Kidney epithelial cell (primary cell): ENCODE data around the gene VASN. TPM values are rescaled to one million over a fixed set of nuclear protein-coding genes. Genes with fewer than 3 reads are reported as not detected.

Experiments
- DNase-seq: peaks from one replicate; pipeline ENCODE4 v3.0.0-alpha.2; 2010; ENCODE audit warnings: low read depth
- H3K27me3 ChIP-seq: 2 replicates; pipeline ENCODE4 v1.6.0; 2011; ENCODE audit warnings: low read length; ENCODE audit not compliant: control insufficient read depth, insufficient read depth
- H3K36me3 ChIP-seq: 2 replicates; pipeline ENCODE4 v1.5.1; 2011; ENCODE audit warnings: low read length; ENCODE audit not compliant: control insufficient read depth, insufficient read depth
- H3K4me3 ChIP-seq: 2 replicates; pipeline ENCODE4 v1.5.1; 2011; ENCODE audit warnings: low read depth, mild to moderate bottlenecking, control low read depth, low read length
- CTCF ChIP-seq: IDR thresholded peaks from 2 replicates; pipeline ENCODE4 v1.5.1; 2011; ENCODE audit warnings: mild to moderate bottlenecking, moderate library complexity, low read length, control low read depth, inconsistent platforms; ENCODE audit not compliant: insufficient read depth, poor library complexity, severe bottlenecking
- total RNA-seq: library from RNA; depleted of rRNA; stranded (reverse); fragments of >200 nt; gene quantifications from 2 replicates; pipeline ENCODE4 v1.2.3, GENCODE V29; 2015

VASN gene
- total RNA-seq, 1 donor from 2014 or later = 60.4 TPM

GRCh38 chr16:4414187-4414917 is 42.7 kb downstream of the VASN start:
- H3K36me3 ChIP-seq = no peaks in the 10 kb centered on the region
- H3K27me3 ChIP-seq = no peaks in the 10 kb centered on the region
- no peak for TF ChIP-seq CTCF
- H3K4me3 ChIP-seq = no peak overlapping the region
- DNase-seq = no peak

- Histone ChIP-seq H3K4me3 (peak overlapping the region; percentile 83), H3K27me3 (no peaks in the 10 kb centered on the region), H3K36me3 (no peaks in the 10 kb centered on the region)
- TF ChIP-seq CTCF = no peak
- DNase-seq = no peak
These were observed 44.0 kb downstream of the VASN start for GRCh38 chr16:4415538-4416199.

- Histone ChIP-seq H3K36me3 (no peaks in the 10 kb centered on the region), H3K4me3 (peak within 1 kb of the TSS; percentile 83), H3K27me3 (no peaks in the 10 kb centered on the region)
- no peak for DNase-seq
- no peak for TF ChIP-seq CTCF
These were observed 44.8 kb downstream of the VASN start, which contains the start of gene CORO7 for GRCh38 chr16:4416200-4417032. Gene CORO7, minus strand, starts transcription at chr16:4416596. Its CDS starts 78 bp downstream, at chr16:4416518.

GRCh38 chr16:4419402-4419959 is 47.8 kb downstream of the VASN start:
- H3K4me3 ChIP-seq = no peak overlapping the region
- no peaks in the 10 kb centered on the region for H3K36me3 ChIP-seq
- no peaks in the 10 kb centered on the region for H3K27me3 ChIP-seq
- no peak for TF ChIP-seq CTCF
- no peak for DNase-seq

- no peak overlapping the region for H3K4me3 ChIP-seq
- H3K36me3 ChIP-seq = no peaks in the 10 kb centered on the region
- no peak for TF ChIP-seq CTCF
- no peak for DNase-seq
- no peaks in the 10 kb centered on the region for H3K27me3 ChIP-seq
These were observed 49.0 kb downstream of the VASN start for GRCh38 chr16:4420505-4421105.
